Loucy (cell line): ENCODE data around the gene SLC4A8.
"Not testable (repeated sequence)": the region's sequence is repeated elsewhere in the genome, so short reads cannot be mapped to it uniquely, and the experiment has no call there.

Source experiments
- EZH2phosphoT487 ChIP-seq: fragments of 200-600 bp; IDR thresholded peaks from 2 replicates; pipeline ENCODE4 v1.6.1; 2018; ENCODE audit warnings: antibody characterized with exemption, mild to moderate bottlenecking, moderate library complexity, borderline replicate concordance
- TF ChIP-seq, protein P1 (sequence below): fragments of 200-600 bp; sonication (generic); conservative IDR thresholded peaks from 2 replicates; pipeline ENCODE4 v1.5.1; 2014; ENCODE audit warnings: mild to moderate bottlenecking, antibody characterized with exemption, low read length

DNA sequence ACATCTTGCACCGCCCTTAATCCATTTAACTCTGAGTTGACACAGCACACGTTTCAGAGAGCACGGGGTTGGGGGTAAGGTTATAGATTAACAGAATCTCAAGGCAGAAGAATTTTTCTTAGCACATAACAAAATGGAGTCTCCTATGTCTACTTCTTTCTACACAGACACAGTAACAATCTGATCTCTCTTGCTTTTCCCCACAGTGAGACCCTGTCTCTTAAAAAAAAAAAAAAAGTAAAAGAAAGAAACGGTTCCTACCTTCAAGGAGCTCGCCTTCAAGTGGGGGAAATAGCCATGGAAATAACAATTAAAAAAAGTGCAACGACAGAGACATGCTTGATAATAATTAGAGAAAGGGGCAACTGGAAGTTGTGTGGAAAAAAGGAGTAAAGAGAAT is 30.4 kb downstream of the SLC4A8 start:
- TF ChIP-seq, protein P1, sequence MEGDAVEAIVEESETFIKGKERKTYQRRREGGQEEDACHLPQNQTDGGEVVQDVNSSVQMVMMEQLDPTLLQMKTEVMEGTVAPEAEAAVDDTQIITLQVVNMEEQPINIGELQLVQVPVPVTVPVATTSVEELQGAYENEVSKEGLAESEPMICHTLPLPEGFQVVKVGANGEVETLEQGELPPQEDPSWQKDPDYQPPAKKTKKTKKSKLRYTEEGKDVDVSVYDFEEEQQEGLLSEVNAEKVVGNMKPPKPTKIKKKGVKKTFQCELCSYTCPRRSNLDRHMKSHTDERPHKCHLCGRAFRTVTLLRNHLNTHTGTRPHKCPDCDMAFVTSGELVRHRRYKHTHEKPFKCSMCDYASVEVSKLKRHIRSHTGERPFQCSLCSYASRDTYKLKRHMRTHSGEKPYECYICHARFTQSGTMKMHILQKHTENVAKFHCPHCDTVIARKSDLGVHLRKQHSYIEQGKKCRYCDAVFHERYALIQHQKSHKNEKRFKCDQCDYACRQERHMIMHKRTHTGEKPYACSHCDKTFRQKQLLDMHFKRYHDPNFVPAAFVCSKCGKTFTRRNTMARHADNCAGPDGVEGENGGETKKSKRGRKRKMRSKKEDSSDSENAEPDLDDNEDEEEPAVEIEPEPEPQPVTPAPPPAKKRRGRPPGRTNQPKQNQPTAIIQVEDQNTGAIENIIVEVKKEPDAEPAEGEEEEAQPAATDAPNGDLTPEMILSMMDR, result not testable (repeated sequence)
- TF ChIP-seq EZH2phosphoT487, result not testable (repeated sequence)
